Heart left ventricle (tissue), 13 donors: ENCODE results near the gene DTNB.

ENCODE experiments used
- POLR2A ChIP-seq, 2 donors: fragments of 450-650 bp; IDR thresholded peaks; one replicate each; pipeline ENCODE4 v1.6.1; 2017; ENCODE audit warnings: antibody characterized with exemption in 2 of 2, mild to moderate bottlenecking in 2 of 2, moderate library complexity in 2 of 2
- TF ChIP-seq, protein P1 (sequence below), 12 donors: fragments of 200-600 bp; sonication (generic) in 4 of 12; IDR thresholded peaks; one replicate each; pipeline versions ENCODE4 v1.5.0 to v1.8.0; 2018 to 2022; ENCODE audit warnings: antibody characterized with exemption in 12 of 12, mild to moderate bottlenecking in 5 of 12
- donor health status: ischemic (EF 13 %, LVEDD 7.1; RV severe dilation, severe dysfunction).
- donor health status: DM: no; HTN: yes; CAD: no.
- donor health status: DM: no; HTN: no; CAD: no.
- donor health status: ischemic (EF 25% LVEDD 6.9; RV normal size, moderate dysfunction).
- donor health status: ischemic (EF 25% LVEDD 5.7; RV mildly dilated, moderate dysfunction).
- donor health status: ischemic (EF 35%, LVEDD 5.7; RV mildly dilated, moderate dysfunction).
- donor health status: nonischemic (EF 11% LVEDD 7.7; RV severe dilation, severe dysfunction).
- donor health status: DM: yes; HTN: yes; CAD: no.
- donor health status: PGD.
- donor health status: ischemic (EF 29% LVEDD 5.4; RV normal size, mild dysfunction).
- donor health status: nonischemic (EF 23%, LVEDD 6.1; RV moderate dilation, normal function).

DNA sequence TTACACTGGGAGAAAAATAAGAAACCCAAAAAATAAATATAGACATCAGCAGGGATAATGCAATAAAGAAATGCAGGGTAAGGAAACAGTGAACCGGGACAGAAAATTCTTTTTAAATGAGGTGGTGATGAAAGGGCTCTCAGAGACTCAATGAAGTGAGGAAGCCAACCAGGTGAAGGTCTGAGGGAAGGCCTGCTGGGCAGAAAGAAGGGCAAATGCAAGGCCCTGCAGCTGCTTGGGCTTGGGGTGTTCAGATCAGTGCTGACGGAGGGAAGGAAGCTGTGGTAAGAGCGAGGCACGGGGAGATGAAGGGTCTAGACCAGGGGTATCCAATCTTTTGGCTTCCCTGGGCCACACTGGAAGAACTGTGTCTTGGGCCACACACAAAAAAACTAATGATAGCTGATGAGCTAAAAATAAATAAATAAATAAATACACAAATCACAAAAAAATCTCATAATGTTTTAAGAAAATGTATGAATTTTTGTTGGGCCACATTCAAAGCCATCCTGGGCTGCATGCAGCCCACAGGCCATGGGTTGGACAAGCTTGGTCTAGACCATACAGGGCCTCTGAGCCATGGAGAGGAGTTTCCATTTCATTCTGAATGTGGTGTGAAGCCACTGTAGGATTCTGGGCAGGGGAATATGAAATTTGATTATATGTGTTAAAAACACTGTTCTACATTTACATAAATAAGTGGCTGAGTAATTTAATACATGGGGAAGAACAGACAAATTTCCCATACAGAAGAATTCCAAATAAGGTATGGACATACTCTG lies 235.3 kb downstream of the DTNB start:
- TF ChIP-seq, protein P1, sequence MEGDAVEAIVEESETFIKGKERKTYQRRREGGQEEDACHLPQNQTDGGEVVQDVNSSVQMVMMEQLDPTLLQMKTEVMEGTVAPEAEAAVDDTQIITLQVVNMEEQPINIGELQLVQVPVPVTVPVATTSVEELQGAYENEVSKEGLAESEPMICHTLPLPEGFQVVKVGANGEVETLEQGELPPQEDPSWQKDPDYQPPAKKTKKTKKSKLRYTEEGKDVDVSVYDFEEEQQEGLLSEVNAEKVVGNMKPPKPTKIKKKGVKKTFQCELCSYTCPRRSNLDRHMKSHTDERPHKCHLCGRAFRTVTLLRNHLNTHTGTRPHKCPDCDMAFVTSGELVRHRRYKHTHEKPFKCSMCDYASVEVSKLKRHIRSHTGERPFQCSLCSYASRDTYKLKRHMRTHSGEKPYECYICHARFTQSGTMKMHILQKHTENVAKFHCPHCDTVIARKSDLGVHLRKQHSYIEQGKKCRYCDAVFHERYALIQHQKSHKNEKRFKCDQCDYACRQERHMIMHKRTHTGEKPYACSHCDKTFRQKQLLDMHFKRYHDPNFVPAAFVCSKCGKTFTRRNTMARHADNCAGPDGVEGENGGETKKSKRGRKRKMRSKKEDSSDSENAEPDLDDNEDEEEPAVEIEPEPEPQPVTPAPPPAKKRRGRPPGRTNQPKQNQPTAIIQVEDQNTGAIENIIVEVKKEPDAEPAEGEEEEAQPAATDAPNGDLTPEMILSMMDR (IDR thresholded peaks at IDR 0.05), result no peak
- no peak for TF ChIP-seq POLR2A (IDR thresholded peaks at IDR 0.05)
